ENCODE measurements around the gene CCDC57.

The CCDC57 gene

GRCh38 chr17:82073446-82073845 lies 139.2 kb downstream of the CCDC57 start:
- H3K36me3 Mint-ChIP-seq (ENCODE audit: low read depth): peaks cover 7% of the 10 kb centered on the region
- H3K27ac Mint-ChIP-seq: no peak overlapping the region
- H3K27me3 Mint-ChIP-seq (ENCODE audit: low read depth): peaks cover 9% of the 10 kb centered on the region
- peaks cover 13% of the 10 kb centered on the region for H3K4me1 Mint-ChIP-seq
- no peaks in the 10 kb centered on the region for H3K9me3 Mint-ChIP-seq
- TF ChIP-seq CTCF (IDR thresholded peaks at IDR 0.05; ENCODE audit: unreplicated experiment in 3 of 3): no peak
- no peak overlapping the region for H3K4me3 Mint-ChIP-seq

DNA sequence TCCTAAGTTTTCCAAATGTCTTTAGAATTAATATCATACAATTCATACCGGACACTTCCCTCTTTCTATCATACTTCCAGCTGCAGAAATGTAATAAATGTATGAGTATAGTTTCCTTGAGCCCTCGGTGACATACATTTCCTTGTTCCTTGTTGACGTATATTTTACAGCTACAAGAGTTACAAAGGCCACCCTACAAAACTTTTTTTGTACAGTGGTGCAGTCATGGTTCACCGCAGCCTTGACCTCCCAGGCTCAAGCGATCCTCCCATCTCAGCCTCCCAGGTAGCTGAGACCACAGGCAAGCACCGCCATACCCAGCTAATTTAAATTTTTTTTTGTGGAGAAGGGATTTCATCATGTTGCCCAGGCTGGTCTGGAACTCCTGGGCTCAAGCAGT lies 139.8 kb downstream of the CCDC57 start:
- no peak overlapping the region for H3K4me3 Mint-ChIP-seq

GRCh38 chr17:82070611-82071010 lies 142.0 kb downstream of the CCDC57 start:
- no peak for TF ChIP-seq CTCF (IDR thresholded peaks at IDR 0.05; ENCODE audit: unreplicated experiment in 3 of 3)
- H3K4me3 Mint-ChIP-seq: no peak overlapping the region
- H3K27me3 Mint-ChIP-seq (ENCODE audit: low read depth): peaks cover 9% of the 10 kb centered on the region
- H3K4me1 Mint-ChIP-seq: no peaks in the 10 kb centered on the region
- H3K36me3 Mint-ChIP-seq (ENCODE audit: low read depth): no peaks in the 10 kb centered on the region
- H3K9me3 Mint-ChIP-seq: no peaks in the 10 kb centered on the region
- no peak overlapping the region for H3K27ac Mint-ChIP-seq

More for the DNA sequence above, 139.8 kb downstream of the CCDC57 start:
- no peak for TF ChIP-seq CTCF (IDR thresholded peaks at IDR 0.05; ENCODE audit: unreplicated experiment in 3 of 3)
- Mint-ChIP-seq H3K27ac (no peak overlapping the region), H3K9me3 (no peaks in the 10 kb centered on the region), H3K4me1 (peaks cover 8% of the 10 kb centered on the region), H3K36me3 (ENCODE audit: low read depth) (peaks cover 1% of the 10 kb centered on the region), H3K27me3 (ENCODE audit: low read depth) (peaks cover 9% of the 10 kb centered on the region)

DNA sequence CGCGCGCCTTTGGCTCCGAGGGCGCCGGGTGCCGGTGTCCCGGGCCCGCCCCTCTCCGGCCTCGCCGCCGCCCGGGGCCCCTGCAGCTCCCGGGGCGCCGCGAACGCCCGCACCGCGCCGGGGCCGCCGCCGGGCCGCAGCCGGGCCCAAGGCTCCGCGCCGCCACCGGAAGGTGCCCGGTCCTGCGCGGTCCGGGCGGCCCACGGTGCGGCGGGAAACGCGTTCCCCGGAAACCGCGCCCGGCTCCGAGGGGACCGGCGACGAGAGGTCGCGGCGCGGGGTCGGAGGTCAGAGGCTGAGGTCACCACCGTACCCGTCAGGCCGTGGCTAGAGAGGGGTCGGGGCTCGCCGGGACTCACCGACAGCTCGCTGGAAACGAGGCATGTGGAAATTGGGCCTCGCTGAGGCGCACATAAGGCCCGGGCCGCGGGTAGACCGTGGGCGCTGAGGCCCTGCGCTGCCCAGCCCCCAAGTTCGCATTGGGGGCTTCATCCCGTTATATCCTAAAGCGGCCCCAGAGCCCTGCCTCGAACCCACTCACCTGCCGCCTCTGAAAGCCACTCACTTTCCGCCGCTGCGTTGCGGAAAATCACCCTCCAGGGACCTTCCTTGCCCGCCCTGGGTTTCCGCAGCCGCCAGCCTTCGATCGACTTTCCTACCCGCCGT lies 146.9 kb downstream of the CCDC57 start, which contains the start of gene DUS1L:
TSS of gene DUS1L (minus strand) at position 167 of the 666 bp plus-strand sequence. CDS start 745 bp downstream, outside the sequence.
- H3K36me3 Mint-ChIP-seq (ENCODE audit: low read depth): no peaks in the 10 kb centered on the region
- no peaks in the 10 kb centered on the region for H3K9me3 Mint-ChIP-seq
- H3K4me1 Mint-ChIP-seq: no peaks in the 10 kb centered on the region
- no peak for TF ChIP-seq CTCF (IDR thresholded peaks at IDR 0.05; ENCODE audit: unreplicated experiment in 3 of 3)
- H3K4me3 Mint-ChIP-seq: peak within 1 kb of the TSS; percentile 82 to 89 (median 86)
- H3K27me3 Mint-ChIP-seq (ENCODE audit: low read depth): no peaks in the 10 kb centered on the region
- H3K27ac Mint-ChIP-seq: peak within 1 kb of the TSS; percentile 27 to 84 (median 65)

GRCh38 chr17:82065193-82065637 lies 147.4 kb downstream of the CCDC57 start:
- H3K4me1 Mint-ChIP-seq: no peaks in the 10 kb centered on the region
- H3K27me3 Mint-ChIP-seq (ENCODE audit: low read depth): no peaks in the 10 kb centered on the region
- peaks cover 1% of the 10 kb centered on the region for H3K36me3 Mint-ChIP-seq (ENCODE audit: low read depth)
- TF ChIP-seq CTCF (IDR thresholded peaks at IDR 0.05; ENCODE audit: unreplicated experiment in 3 of 3): no peak
- peak overlapping the region; percentile 68 to 75 (median 69) for H3K4me3 Mint-ChIP-seq
- H3K27ac Mint-ChIP-seq: no peak overlapping the region
- no peaks in the 10 kb centered on the region for H3K9me3 Mint-ChIP-seq

All from nephron (organoid).